Activated CD8-positive, alpha-beta T cell treated with anti-CD3 and anti-CD28 coated beads for 36 hours (primary cell): ENCODE measurements around the gene NF1. TPM values are rescaled to one million over a fixed set of nuclear protein-coding genes. Genes with fewer than 3 reads are reported as not detected.
"Not testable (repeated sequence)": the region's sequence is repeated elsewhere in the genome, so short reads cannot be mapped to it uniquely, and the experiment has no call there.

ENCODE experiments used
- ATAC-seq: fragments of 200-7000 bp; cut with Tn5 transposase; one replicate; pipeline ENCODE4 v1.10.0; 2021; ENCODE audit warnings: mild to moderate bottlenecking, moderate library complexity
- CTCF ChIA-PET: fragments of 350-600 bp; sonication (Branson Sonifier 250); formaldehyde crosslinking; loops from one replicate; lab custom pipeline; 2021; ENCODE audit warnings: antibody characterized with exemption; lab: Charles Lee
- POLR2A ChIA-PET: fragments of 350-600 bp; sonication (Branson Sonifier 250); formaldehyde crosslinking; loops from one replicate; lab custom pipeline; 2021; ENCODE audit warnings: antibody characterized with exemption; lab: Charles Lee
- DNase-seq: peaks from one replicate; pipeline ENCODE4 v3.0.0-alpha.2; 2020
- H3K27ac Mint-ChIP-seq: one replicate; pipeline ENCODE4 v1.8.0; 2021; ENCODE audit warnings: mild to moderate bottlenecking, mixed read lengths
- H3K27me3 Mint-ChIP-seq: one replicate; pipeline ENCODE4 v1.8.0; 2021; ENCODE audit warnings: mixed read lengths
- H3K36me3 Mint-ChIP-seq: one replicate; pipeline ENCODE4 v1.8.0; 2021; ENCODE audit warnings: low read depth, mixed read lengths
- H3K4me1 Mint-ChIP-seq: one replicate; pipeline ENCODE4 v1.8.0; 2021; ENCODE audit warnings: low read depth, mixed read lengths
- H3K4me3 Mint-ChIP-seq: one replicate; pipeline ENCODE4 v1.8.0; 2021; ENCODE audit warnings: mild to moderate bottlenecking, moderate library complexity, mixed read lengths
- H3K9me3 Mint-ChIP-seq: one replicate; pipeline ENCODE4 v1.8.0; 2021; ENCODE audit warnings: mixed read lengths
- intact Hi-C: fragments of 100-400 bp; cut with micrococcal nuclease; formaldehyde crosslinking; loops from one replicate; pipeline ENCODE4 v1.10.0; 2022
- total RNA-seq, 2 experiments: library from RNA; stranded (reverse); gene quantifications; one replicate each; pipeline ENCODE4 v1.2.3, GENCODE V29; 2021
- TF ChIP-seq, protein P1 (sequence below): fragments of 200-600 bp; IDR thresholded peaks from one replicate; pipeline ENCODE4 v1.8.0; 2022; ENCODE audit warnings: antibody characterized with exemption, mild to moderate bottlenecking

The NF1 gene
- total RNA-seq, 2 experiments from 2014 or later = 19.4 to 20.1 TPM

- no peaks in the 10 kb centered on the region for H3K4me1 Mint-ChIP-seq
- no peaks in the 10 kb centered on the region for H3K36me3 Mint-ChIP-seq
- POLR2A ChIA-PET = no interaction called here
- no peak for DNase-seq
- intact Hi-C loops = no loop called here
- no peak for ATAC-seq
- no peaks in the 10 kb centered on the region for H3K9me3 Mint-ChIP-seq
- H3K4me3 Mint-ChIP-seq = no peak overlapping the region
- TF ChIP-seq, protein P1, sequence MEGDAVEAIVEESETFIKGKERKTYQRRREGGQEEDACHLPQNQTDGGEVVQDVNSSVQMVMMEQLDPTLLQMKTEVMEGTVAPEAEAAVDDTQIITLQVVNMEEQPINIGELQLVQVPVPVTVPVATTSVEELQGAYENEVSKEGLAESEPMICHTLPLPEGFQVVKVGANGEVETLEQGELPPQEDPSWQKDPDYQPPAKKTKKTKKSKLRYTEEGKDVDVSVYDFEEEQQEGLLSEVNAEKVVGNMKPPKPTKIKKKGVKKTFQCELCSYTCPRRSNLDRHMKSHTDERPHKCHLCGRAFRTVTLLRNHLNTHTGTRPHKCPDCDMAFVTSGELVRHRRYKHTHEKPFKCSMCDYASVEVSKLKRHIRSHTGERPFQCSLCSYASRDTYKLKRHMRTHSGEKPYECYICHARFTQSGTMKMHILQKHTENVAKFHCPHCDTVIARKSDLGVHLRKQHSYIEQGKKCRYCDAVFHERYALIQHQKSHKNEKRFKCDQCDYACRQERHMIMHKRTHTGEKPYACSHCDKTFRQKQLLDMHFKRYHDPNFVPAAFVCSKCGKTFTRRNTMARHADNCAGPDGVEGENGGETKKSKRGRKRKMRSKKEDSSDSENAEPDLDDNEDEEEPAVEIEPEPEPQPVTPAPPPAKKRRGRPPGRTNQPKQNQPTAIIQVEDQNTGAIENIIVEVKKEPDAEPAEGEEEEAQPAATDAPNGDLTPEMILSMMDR = no peak
- CTCF ChIA-PET = no interaction called here
- H3K27me3 Mint-ChIP-seq = no peaks in the 10 kb centered on the region
- no peak overlapping the region for H3K27ac Mint-ChIP-seq
Measured at GRCh38 chr17:31078290-31078689, 16.5 kb upstream of the NF1 start.

- no peaks in the 10 kb centered on the region for H3K4me1 Mint-ChIP-seq
- POLR2A ChIA-PET = no interaction called here
Measured at GRCh38 chr17:31079731-31080130, 15.0 kb upstream of the NF1 start.

DNA sequence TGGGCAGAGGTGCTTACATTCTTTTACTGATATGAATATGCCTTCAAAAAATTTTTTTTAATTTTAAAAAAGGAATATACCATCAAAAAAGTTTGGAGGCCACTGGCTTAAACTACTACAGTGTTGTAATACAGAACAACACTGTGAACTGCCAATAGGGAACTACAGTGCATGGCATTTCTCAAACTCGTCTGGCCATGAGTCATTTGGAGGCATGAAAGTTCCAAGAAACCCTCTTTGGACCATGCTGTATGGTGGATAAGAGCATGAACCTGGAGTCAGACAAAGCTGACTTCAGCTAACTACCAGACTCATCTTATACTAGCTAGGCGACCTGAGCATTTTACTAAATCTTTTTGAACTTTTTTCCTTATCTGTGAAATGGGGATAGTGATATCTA, 9.2 kb upstream of the NF1 start:
- Mint-ChIP-seq H3K27ac (no peak overlapping the region), H3K36me3 (no peaks in the 10 kb centered on the region), H3K27me3 (no peaks in the 10 kb centered on the region), H3K4me3 (no peak overlapping the region), H3K9me3 (no peaks in the 10 kb centered on the region), H3K4me1 (no peaks in the 10 kb centered on the region)
- DNase-seq (no peak), ATAC-seq (no peak)
- ChIA-PET CTCF (no interaction called here), POLR2A (interaction anchor here (0.6 kb wide), 1 partner anchor 181 kb away, joined by 4 read pairs; no protein-coding TSS in a partner anchor)
- intact Hi-C loops = no loop called here
- TF ChIP-seq, protein P1 = no peak

More at GRCh38 chr17:31079731-31080130, 15.0 kb upstream of the NF1 start:
- Mint-ChIP-seq H3K36me3 (no peaks in the 10 kb centered on the region), H3K9me3 (no peaks in the 10 kb centered on the region), H3K27ac (no peak overlapping the region), H3K4me3 (no peak overlapping the region), H3K27me3 (no peaks in the 10 kb centered on the region)
- TF ChIP-seq, protein P1 = no peak
- CTCF ChIA-PET = interaction anchor here (1.1 to 1.6 kb wide), 2 partner anchors 22 to 288 kb away, joined by 3 read pairs; no protein-coding TSS in a partner anchor
- ATAC-seq (no peak), DNase-seq (no peak)
- intact Hi-C loops = no loop called here

DNA sequence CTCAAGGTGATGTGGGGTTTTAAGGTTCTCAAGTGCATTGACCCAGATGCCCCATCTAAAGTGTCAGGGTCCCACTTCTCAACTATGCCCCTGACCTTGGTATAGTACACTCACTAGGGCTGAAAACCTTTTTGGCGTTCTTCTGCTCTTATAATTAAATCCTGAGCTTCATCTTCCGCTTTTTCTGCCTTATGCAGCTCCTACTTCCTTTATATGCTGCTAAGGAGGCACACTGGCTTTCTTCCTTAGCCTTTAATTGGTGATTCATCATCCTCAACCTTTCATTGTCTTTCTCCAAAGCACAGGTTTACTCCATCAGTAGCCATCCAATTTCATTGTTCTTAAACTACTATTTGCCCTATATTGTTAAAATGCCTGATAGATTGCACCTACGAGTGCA, 5.3 kb upstream of the NF1 start:
- no peaks in the 10 kb centered on the region for H3K36me3 Mint-ChIP-seq
- ChIA-PET POLR2A (no interaction called here), CTCF (no interaction called here)
- H3K9me3 Mint-ChIP-seq = no peaks in the 10 kb centered on the region
- no peaks in the 10 kb centered on the region for H3K4me1 Mint-ChIP-seq
- H3K27ac Mint-ChIP-seq = no peak overlapping the region
- DNase-seq (no peak), ATAC-seq (no peak)
- TF ChIP-seq, protein P1 = no peak
- no peak overlapping the region for H3K4me3 Mint-ChIP-seq
- intact Hi-C loops = no loop called here
- no peaks in the 10 kb centered on the region for H3K27me3 Mint-ChIP-seq

DNA sequence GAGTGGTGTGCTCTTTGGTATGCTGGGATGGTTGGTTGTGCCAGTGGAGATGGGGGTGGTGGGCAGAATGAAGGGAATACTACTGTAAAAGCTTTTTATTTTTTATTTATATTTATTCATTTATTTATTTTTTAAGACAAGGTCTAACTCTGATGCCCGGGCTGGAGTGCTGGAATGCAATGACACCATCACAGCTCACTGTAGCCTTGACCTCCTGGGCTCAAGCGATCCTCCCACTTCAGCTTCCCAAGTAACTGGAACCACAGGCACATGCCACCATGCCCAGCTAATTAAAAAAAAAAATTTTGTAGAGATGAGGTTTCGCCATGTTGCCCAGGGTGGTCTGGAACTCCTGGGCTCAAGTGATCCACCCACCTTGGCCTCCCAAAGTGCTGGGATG, 4.1 kb upstream of the NF1 start:
- H3K4me3 Mint-ChIP-seq, H3K36me3 Mint-ChIP-seq, H3K9me3 Mint-ChIP-seq, POLR2A ChIA-PET, H3K27me3 Mint-ChIP-seq, H3K4me1 Mint-ChIP-seq, H3K27ac Mint-ChIP-seq, intact Hi-C loops, DNase-seq, ATAC-seq: not testable (repeated sequence)
- CTCF ChIA-PET = interaction anchor here (1.2 to 1.7 kb wide), 2 partner anchors 18 to 125 kb away, joined by 3 to 4 read pairs; no protein-coding TSS in a partner anchor
